ENCODE data around the gene RNF4.

The RNF4 gene

DNA sequence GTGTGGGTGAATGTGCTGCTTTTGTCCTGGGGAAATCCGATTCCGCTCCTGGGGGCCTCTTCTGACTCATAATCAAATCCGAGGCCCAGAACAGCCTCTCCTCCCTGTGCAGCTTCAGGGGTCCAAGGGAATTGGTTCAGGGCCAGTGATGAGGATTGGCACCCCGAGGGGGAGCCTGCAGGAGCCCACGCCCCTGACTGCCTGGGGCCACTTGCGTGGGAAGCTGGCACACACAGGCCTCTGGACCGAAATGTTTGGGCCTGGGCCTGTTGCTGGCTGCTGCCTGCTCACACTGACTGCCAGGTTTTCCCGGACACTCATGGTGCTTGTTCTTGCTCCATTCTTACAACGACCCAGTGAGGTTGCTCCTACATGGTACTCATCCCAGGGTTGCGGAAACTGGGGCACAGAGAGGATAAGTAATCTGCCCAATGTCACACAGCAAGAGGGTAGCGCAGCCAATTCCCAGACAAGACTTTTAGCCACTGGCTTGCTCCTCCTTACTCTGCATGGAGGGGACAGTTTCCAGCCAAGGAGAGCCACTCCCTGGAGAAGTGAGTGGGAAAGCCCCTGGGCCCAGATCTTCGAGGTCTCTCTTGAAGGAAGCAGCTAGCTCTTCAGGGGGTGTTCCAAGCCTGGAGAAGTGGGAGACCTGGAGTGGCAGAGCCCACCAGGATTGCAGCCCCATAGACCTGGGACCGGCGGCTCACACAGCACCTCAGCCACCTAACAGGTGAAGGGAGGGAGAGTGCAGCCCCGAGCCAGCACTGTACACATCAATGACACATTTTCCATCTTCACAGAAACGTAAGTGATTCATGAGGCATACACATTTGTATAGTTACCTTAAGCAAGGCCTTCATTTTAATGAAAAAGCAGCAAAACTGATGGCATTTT, 29.8 kb upstream of the RNF4 start:
- no peak for DNase-seq

DNA sequence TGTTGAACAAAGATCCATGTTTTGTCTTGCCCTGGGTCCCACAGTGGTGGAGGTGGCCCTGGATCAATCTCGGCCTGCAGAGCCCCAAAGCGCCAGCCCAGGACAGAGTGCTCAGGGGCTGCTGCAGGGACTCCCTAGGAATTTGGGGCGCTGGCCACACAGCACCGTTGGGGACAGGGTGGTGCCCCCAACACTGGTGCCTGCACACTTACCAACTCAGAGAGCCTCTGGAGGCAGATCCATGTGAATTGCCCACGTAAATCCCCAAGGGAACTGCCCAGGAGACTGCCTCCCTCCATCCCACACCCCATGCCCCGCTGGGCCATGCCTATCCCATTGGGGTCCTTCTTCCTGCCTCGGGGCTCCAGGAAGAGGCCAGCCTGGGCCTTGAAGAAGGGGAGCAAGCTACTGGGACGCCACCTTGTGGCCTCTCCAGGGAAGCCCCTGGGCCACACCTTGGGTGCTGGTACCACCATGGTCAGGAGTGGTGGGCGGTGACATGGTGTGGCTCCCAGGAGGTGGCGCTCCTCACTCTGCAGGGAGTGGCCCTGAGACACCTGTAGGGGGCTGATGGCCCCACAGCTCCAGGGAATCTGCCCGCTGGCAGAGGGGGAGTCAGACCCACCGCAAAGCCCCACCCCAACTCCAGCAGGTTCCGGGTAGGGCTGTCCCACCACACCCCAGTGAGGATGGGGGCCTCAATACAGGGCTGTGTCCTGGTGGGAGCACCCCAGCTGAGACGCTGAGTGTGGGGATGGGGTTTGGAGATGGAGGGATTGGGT, 27.3 kb upstream of the RNF4 start:
- DNase-seq = peak; percentile 88

DNA sequence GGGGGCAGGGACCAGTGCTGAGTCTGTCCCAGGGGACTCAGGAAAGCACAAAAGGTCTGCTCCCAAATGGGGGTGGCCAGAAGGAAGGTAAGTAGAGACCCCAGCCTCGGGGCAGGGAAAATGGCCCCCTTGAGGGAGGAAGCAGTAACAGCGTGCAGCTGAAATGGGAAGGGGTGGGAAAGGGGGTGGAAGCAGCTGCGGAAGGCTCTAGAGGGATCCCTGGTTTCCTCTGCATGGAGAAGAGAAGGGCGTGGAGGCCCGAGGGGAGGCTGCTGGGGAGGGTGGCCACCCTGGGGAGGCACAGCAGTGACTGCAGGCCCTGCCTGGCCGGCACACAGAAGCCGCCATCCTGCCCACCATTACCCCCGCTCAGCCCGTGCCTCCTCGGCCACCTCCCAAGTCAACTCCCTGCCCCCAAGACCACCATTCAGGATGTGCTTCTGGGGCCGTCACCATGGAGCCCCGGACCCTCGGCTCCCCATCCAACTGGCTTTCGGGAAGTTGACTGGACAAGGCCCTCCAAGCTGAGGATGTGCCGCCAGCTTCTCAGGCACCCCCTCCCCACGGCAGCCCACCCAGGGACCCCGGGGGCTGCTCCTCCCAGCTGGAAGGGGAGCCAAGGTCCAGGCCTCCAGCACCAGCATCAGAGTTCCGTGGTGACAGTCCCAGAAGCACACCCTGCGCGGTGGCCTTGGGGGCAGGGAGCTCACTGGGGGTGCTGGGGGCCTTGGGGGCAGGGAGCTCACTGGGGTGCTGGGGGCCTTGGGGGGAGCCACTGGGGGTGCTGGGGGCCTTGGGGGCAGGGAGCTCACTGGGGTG, 26.5 kb upstream of the RNF4 start:
- no peak for DNase-seq

- no peak for DNase-seq
Measured at GRCh38 chr4:2443061-2443730, 25.7 kb upstream of the RNF4 start.

- no peak for DNase-seq
Measured at GRCh38 chr4:2443956-2444740, 24.8 kb upstream of the RNF4 start.

DNA sequence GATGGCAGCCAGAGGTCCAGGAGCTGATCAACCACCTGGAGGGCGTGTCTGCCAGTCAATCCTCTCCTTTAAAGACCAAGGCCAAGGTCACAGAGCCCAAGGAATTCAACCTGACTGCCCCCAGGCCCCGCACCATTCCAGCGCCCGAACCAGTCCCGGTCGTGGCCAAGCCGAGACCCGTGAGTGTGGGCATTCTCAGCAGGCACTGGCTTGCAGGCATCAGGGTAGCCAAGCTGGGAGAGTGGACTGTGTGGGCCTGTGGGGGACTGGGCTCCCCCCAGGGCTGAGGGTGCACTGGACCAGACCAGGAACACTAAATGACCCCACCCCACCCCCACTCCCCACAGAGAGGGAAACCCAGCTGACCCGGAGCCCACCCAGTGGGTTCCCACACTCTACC, 23.8 kb upstream of the RNF4 start:
- no peak for DNase-seq

GRCh38 chr4:2445571-2445970, 23.3 kb upstream of the RNF4 start:
- no peak for DNase-seq

GRCh38 chr4:2446656-2447564, 22.0 kb upstream of the RNF4 start:
- DNase-seq = no peak

GRCh38 chr4:2448589-2448988, 20.3 kb upstream of the RNF4 start:
- no peak for DNase-seq

GRCh38 chr4:2449051-2449450, 19.9 kb upstream of the RNF4 start:
- no peak for DNase-seq

GRCh38 chr4:2449511-2450392, 19.2 kb upstream of the RNF4 start:
- no peak for DNase-seq

- no peak for DNase-seq
Measured at GRCh38 chr4:2450394-2451035, 18.4 kb upstream of the RNF4 start.

GRCh38 chr4:2451036-2451520, 17.8 kb upstream of the RNF4 start:
- no peak for DNase-seq

GRCh38 chr4:2451821-2452785, 16.8 kb upstream of the RNF4 start:
- DNase-seq = no peak

DNA sequence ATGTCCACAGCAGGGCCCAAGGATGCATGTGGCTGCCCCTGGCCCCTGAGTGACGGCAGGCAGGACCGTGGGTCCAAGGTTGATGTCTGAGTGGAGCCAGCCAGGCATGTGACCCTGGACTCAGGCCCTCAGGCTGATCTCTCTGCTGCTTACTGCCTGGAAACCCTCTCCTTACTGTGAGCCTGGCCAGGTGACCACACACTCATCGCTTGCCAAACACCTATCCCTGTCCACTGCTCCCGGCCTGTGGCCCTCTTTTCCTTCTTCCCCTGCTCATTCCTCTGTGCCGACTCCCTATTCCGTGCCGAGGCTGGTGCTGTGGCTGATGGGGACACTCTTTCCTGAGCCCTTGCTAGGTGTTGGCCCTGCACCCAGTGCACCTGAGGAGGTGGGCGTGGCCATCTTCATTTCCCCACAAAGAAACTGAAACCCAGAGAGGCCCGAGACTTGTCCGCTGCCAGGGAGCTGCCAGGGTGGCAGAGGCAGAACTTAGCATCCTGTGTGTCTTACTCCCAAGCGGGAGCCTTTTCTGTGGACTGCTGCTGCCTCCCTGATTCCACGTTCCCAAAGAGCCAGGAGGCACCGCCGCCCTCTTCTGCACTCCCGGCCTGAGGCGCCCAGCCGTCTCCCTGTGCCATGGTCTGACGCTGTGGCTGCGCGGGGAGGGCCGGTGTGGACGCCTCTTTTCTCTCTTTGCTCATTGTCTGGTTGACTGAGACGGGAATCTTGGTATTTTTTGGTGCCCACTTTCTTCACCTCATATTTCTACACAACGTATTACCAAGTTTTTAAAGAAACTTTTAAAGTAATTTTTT, 11.2 kb upstream of the RNF4 start:
- no peak for DNase-seq

DNA sequence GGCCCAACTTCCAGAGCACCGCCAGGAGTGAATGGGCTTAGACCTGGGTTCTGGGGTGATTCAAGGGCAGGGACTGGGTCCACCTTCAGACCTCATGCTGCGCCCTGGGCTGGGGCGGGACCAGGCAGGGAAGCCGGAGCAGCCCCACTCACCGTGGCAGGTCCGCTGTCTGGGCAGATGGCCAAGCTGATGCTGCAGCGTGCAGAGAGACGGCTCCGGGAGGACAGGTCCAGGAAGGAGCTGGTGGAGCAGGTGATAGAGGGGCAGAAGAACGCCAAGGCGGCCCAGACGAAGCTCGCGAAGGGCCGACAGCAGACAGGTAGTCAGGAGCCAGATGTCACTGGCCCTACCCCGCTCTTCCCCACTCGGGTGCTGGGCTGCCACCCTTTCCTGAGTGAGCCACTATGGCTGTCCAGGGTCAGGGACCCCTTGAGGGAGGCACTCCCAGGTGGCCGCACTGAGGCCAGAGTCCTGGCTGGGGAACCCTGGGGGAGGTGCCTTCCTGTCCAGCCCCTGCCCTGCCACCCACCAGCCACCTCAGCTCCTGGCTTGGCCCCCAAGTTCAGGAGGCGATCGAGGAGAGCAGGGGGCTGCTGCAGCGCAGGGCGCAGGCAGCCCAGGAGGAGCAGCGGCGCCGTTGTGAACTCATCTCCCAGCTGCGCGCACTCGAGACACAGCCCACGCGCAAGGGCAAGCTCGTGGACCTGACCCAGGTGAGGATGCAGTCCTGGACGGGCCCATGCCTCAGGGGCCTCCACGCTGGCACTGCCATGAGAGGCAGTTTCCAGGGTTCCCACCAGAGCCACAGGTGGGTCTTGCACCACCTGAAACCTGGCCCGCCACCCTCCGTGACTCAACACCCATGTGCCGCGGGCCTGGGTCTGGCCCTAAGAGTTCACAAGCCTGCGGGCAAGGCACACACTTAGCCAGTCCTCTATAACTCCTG, 10.1 kb upstream of the RNF4 start:
- DNase-seq = no peak
